Endodermal cell (in vitro differentiated cells): Measurements from ENCODE around the gene FADS1. TPM values are rescaled to one million over a fixed set of nuclear protein-coding genes. Genes with fewer than 3 reads are reported as not detected.
A peak's percentile ranks its signal among the peaks of the same experiment; 100 is the strongest.

ENCODE experiments used
- DNase-seq: peaks from one replicate; pipeline ENCODE4 v3.0.0-alpha.2; 2017
- H3K27ac ChIP-seq: 2 replicates; pipeline ENCODE4 v1.5.1; 2013; ENCODE audit warnings: mild to moderate bottlenecking, low read depth, low read length, moderate library complexity
- H3K27me3 ChIP-seq: 2 replicates; pipeline ENCODE4 v1.6.1; 2013; ENCODE audit warnings: mild to moderate bottlenecking, low read length, moderate library complexity; ENCODE audit not compliant: insufficient read depth, control insufficient read depth, poor library complexity, severe bottlenecking
- H3K36me3 ChIP-seq: 2 replicates; pipeline ENCODE4 v1.7.0; 2013; ENCODE audit warnings: mild to moderate bottlenecking, low read length, moderate library complexity; ENCODE audit not compliant: control insufficient read depth, insufficient read depth
- H3K4me1 ChIP-seq: one replicate; pipeline ENCODE4 v1.7.0; 2013; ENCODE audit warnings: low read length; ENCODE audit not compliant: control insufficient read depth, insufficient read depth
- H3K4me3 ChIP-seq: 2 replicates; pipeline ENCODE4 v1.5.1; 2013; ENCODE audit warnings: mild to moderate bottlenecking, low read length, moderate library complexity
- H3K9ac ChIP-seq: 2 replicates; pipeline ENCODE4 v1.6.1; 2013; ENCODE audit warnings: mild to moderate bottlenecking, low read length, moderate library complexity; ENCODE audit not compliant: poor library complexity, severe bottlenecking; ENCODE audit errors: extremely low read depth
- H3K9me3 ChIP-seq: 2 replicates; pipeline ENCODE4 v1.6.1; 2013; ENCODE audit warnings: mild to moderate bottlenecking, low read length, moderate library complexity; ENCODE audit not compliant: control insufficient read depth
- H3K27ac Mint-ChIP-seq: 2 replicates; pipeline ENCODE4 v1.8.0; 2020; ENCODE audit warnings: mixed read lengths
- H3K27me3 Mint-ChIP-seq: 2 replicates; pipeline ENCODE4 v1.8.0; 2021; ENCODE audit warnings: mild to moderate bottlenecking, mixed read lengths; ENCODE audit not compliant: insufficient read depth
- H3K36me3 Mint-ChIP-seq: 2 replicates; pipeline ENCODE4 v1.8.0; 2020; ENCODE audit warnings: low read depth, mixed read lengths
- H3K4me1 Mint-ChIP-seq: 2 replicates; pipeline ENCODE4 v1.8.0; 2020; ENCODE audit warnings: mixed read lengths
- H3K4me3 Mint-ChIP-seq: 2 replicates; pipeline ENCODE4 v1.8.0; 2020; ENCODE audit warnings: mild to moderate bottlenecking, moderate library complexity, mixed read lengths
- H3K9me3 Mint-ChIP-seq: 2 replicates; pipeline ENCODE4 v1.8.0; 2020; ENCODE audit warnings: mild to moderate bottlenecking, mixed read lengths
- CTCF ChIP-seq: fragments of 200-600 bp; sonication (generic); conservative IDR thresholded peaks from 2 replicates; pipeline ENCODE4 v1.5.0; 2021; ENCODE audit warnings: antibody characterized with exemption, mild to moderate bottlenecking
- WGBS, 2 experiments: methylation state at CpG; one replicate each; pipeline versions ENCODE4 v1.1.5 to v1.1.7; 2013; ENCODE audit warnings: missing lambda C conversion rate in 2 of 2, mixed read lengths in 1 of 2; ENCODE audit not compliant: insufficient coverage in 1 of 2, insufficient read length in 1 of 2; 5-methylcytosine and 5-hydroxymethylcytosine counted together
- total RNA-seq, 2 donors: library from RNA; stranded (reverse); fragmentation: NEBNext Ultra II Directional in 1 of 2; extraction: Animal tissue kit (Norgen Biotek cat#: 25700) in 1 of 2; gene quantifications; 2 replicates in 1 of 2; 3 replicates in 1 of 2; pipeline ENCODE4 v1.2.1, GENCODE V29; 2021

FADS1 gene
- total RNA-seq, 2 donors from 2014 or later = 127 to 138 TPM

- Histone ChIP-seq H3K9me3 (no peaks in the 10 kb centered on the region), H3K27ac (no peak overlapping the region), H3K36me3 (peaks cover 13% of the 10 kb centered on the region), H3K4me3 (no peak overlapping the region), H3K27me3 (no peaks in the 10 kb centered on the region), H3K4me1 (no peaks in the 10 kb centered on the region), H3K9ac (no peak overlapping the region)
- Mint-ChIP-seq H3K36me3 (peaks cover 25% of the 10 kb centered on the region), H3K9me3 (no peaks in the 10 kb centered on the region), H3K27ac (no peak overlapping the region), H3K27me3 (no peaks in the 10 kb centered on the region), H3K4me1 (no peaks in the 10 kb centered on the region), H3K4me3 (no peak overlapping the region)
- peak; percentile 84 for DNase-seq
- WGBS, 2 experiments = 91 to 96% methylated on average over 36 to 67 of the region's 67 CpGs
- no peak for TF ChIP-seq CTCF
Measured at GRCh38 chr11:61777234-61778090, 39.3 kb downstream of the FADS1 start.

DNA sequence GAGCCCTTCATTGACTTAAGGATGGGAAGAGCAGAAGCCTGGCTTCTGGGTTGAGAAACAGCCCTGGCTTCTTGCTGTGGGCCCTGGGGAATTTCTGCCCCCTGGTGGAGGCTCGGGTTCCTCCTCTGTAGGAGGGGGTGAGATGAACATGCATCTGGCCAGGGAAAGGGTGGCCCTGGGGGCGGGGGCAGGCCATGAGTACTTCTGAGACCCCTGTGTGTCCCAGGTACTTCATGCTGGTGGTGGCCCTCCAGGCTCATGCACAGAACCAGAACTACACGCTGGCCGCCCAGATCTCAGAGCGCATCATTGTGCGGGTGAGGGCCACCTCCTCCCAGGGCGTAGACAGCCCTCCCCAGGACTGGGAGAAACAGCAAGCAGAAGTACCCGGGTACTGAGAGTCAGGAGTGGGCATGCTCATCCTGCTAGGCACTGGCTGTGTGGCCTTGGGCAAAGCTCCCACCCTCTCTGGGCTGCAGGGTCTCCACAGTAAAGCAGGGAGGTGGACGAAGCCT is 40.2 kb downstream of the FADS1 start:
- Histone ChIP-seq H3K4me1 (no peaks in the 10 kb centered on the region), H3K27me3 (no peaks in the 10 kb centered on the region), H3K4me3 (no peak overlapping the region), H3K9me3 (no peaks in the 10 kb centered on the region), H3K9ac (no peak overlapping the region), H3K36me3 (peaks cover 10% of the 10 kb centered on the region), H3K27ac (no peak overlapping the region)
- WGBS, 2 experiments = 82 to 100% methylated on average over 7 to 9 of the region's 9 CpGs
- H3K27ac Mint-ChIP-seq = no peak overlapping the region
- peak; percentile 94 for DNase-seq
- peaks cover 22% of the 10 kb centered on the region for H3K36me3 Mint-ChIP-seq
- H3K4me1 Mint-ChIP-seq = no peaks in the 10 kb centered on the region
- no peak overlapping the region for H3K4me3 Mint-ChIP-seq
- TF ChIP-seq CTCF = peak; percentile 91
- H3K27me3 Mint-ChIP-seq = no peaks in the 10 kb centered on the region
- no peaks in the 10 kb centered on the region for H3K9me3 Mint-ChIP-seq

- DNase-seq = no peak
- Mint-ChIP-seq H3K27me3 (no peaks in the 10 kb centered on the region), H3K9me3 (no peaks in the 10 kb centered on the region), H3K4me1 (no peaks in the 10 kb centered on the region), H3K27ac (peak overlapping the region; percentile 35), H3K4me3 (no peak overlapping the region), H3K36me3 (peaks cover 22% of the 10 kb centered on the region)
- Histone ChIP-seq H3K4me3 (no peak overlapping the region), H3K36me3 (peaks cover 10% of the 10 kb centered on the region), H3K27ac (no peak overlapping the region), H3K9me3 (no peaks in the 10 kb centered on the region), H3K4me1 (no peaks in the 10 kb centered on the region), H3K9ac (no peak overlapping the region), H3K27me3 (no peaks in the 10 kb centered on the region)
- 93 to 94% methylated on average over 7 to 20 of the region's 20 CpGs for WGBS, 2 experiments
- TF ChIP-seq CTCF = no peak
Measured at GRCh38 chr11:61775606-61776554, 40.9 kb downstream of the FADS1 start.
